Natural killer cell (primary cell): Measurements from ENCODE around the gene CST11. TPM values are rescaled to one million over a fixed set of nuclear protein-coding genes. Genes with fewer than 3 reads are reported as not detected.
A peak's percentile ranks its signal among the peaks of the same experiment; 100 is the strongest.

Experiments used
- ATAC-seq, 3 donors: fragments of 150-1000 bp in 2 of 3; fragments of 200-7000 bp in 1 of 3; cut with Tn5 transposase; 1 replicate in 1 of 3; 2 replicates in 2 of 3; pipeline ENCODE4 v1.10.0; 2021; ENCODE audit warnings: mild to moderate bottlenecking in 2 of 3, moderate library complexity in 2 of 3
- DNase-seq, 2 donors: peaks; one replicate each; pipeline versions ENCODE4 v3.0.0 to v3.0.0-alpha.2; 2013 to 2021; ENCODE audit warnings: mixed read lengths in 1 of 2
- H3K27ac ChIP-seq: one replicate; pipeline ENCODE4 v1.5.1; 2013; ENCODE audit warnings: mild to moderate bottlenecking, low read length
- H3K27me3 ChIP-seq: one replicate; pipeline ENCODE4 v1.6.1; 2013; ENCODE audit warnings: low read length; ENCODE audit not compliant: control insufficient read depth, insufficient read depth
- H3K36me3 ChIP-seq: one replicate; pipeline ENCODE4 v1.6.1; 2013; ENCODE audit warnings: low read length; ENCODE audit not compliant: control insufficient read depth, insufficient read depth
- H3K4me1 ChIP-seq: one replicate; pipeline ENCODE4 v1.6.1; 2013; ENCODE audit warnings: low read length; ENCODE audit not compliant: control insufficient read depth, insufficient read depth
- H3K4me3 ChIP-seq: one replicate; pipeline ENCODE4 v1.5.1; 2013; ENCODE audit warnings: low read length
- H3K9me3 ChIP-seq: one replicate; pipeline ENCODE4 v1.6.1; 2013; ENCODE audit warnings: low read length; ENCODE audit not compliant: control insufficient read depth, insufficient read depth
- H3K27ac Mint-ChIP-seq, 2 donors: one replicate each; pipeline ENCODE4 v1.8.0; 2022; ENCODE audit warnings: mild to moderate bottlenecking in 2 of 2, mixed read lengths in 2 of 2, moderate library complexity in 1 of 2
- H3K27me3 Mint-ChIP-seq, 2 donors: one replicate each; pipeline ENCODE4 v1.8.0; 2022; ENCODE audit warnings: low read depth in 2 of 2, mixed read lengths in 2 of 2
- H3K36me3 Mint-ChIP-seq: one replicate; pipeline ENCODE4 v1.8.0; 2022; ENCODE audit warnings: mixed read lengths
- H3K4me1 Mint-ChIP-seq, 2 donors: one replicate each; pipeline ENCODE4 v1.8.0; 2022; ENCODE audit warnings: mixed read lengths in 2 of 2
- H3K4me3 Mint-ChIP-seq: one replicate; pipeline ENCODE4 v1.8.0; 2022; ENCODE audit warnings: mild to moderate bottlenecking, moderate library complexity, mixed read lengths
- H3K9me3 Mint-ChIP-seq, 2 donors: one replicate each; pipeline ENCODE4 v1.8.0; 2022; ENCODE audit warnings: mixed read lengths in 2 of 2
- WGBS: methylation state at CpG from one replicate; pipeline ENCODE4 v1.1.7; 2013; ENCODE audit warnings: missing lambda C conversion rate; ENCODE audit not compliant: insufficient coverage; 5-methylcytosine and 5-hydroxymethylcytosine counted together
- intact Hi-C: fragments of 100-400 bp; cut with micrococcal nuclease; formaldehyde crosslinking; loops from one replicate; pipeline ENCODE4 v1.14.2; 2022
- total RNA-seq, 4 donors: library from RNA; stranded (reverse); fragments of 120-200 nt in 1 of 4; gene quantifications; one replicate each; pipeline versions ENCODE4 v1.2.3 to v1.2.4, GENCODE V29; 2013 to 2022
- TF ChIP-seq, protein P1 (sequence below): fragments of 200-600 bp; IDR thresholded peaks from one replicate; pipeline ENCODE4 v1.8.0; 2022; ENCODE audit warnings: antibody characterized with exemption

Gene CST11
- total RNA-seq, 3 donors from 2014 or later (not counting 1 experiment from before 2014, with no cell fraction given) = not detected

DNA sequence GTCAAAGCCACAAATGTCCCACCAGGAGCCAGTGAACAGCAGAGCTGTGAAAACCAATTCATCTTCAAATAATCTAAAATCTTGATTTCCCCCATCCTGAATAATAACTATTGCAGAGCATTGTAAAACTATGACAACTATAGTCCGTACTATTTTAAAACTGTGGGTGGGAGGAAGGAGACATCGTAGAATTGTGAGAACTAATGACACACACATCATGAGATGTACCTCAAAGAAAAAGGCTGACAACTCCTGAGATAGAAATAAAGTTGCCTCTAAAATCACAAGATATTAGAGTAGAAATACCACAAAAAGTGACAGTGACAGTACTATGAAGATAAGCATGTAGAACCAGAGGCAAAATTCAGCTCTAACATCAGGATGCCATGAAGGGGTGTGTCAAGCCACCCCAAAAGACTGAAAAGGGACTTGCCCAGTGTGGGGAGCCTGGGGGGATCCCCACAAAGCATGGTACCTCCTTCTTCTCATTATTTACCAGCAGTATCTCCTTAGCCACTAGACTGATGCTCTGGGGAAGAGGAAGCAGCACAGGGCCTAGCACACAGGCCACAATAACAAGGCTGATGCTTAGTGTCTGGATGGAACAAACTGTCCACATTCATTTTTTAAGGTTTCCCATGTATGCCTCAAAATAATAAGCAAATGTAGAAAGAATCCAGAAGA lies 44.8 kb downstream of the CST11 start:
- intact Hi-C loops = no loop called here
- ATAC-seq (peak; percentile 87 to 97 (median 93)), DNase-seq (peak in 1 of 2 donors; percentile 61)
- WGBS = no CpG with 5 or more reads among the region's 2 CpGs
- Histone ChIP-seq H3K4me3 (no peak overlapping the region), H3K27me3 (no peaks in the 10 kb centered on the region), H3K9me3 (no peaks in the 10 kb centered on the region), H3K4me1 (no peaks in the 10 kb centered on the region), H3K36me3 (no peaks in the 10 kb centered on the region), H3K27ac (no peak overlapping the region)
- no peaks in the 10 kb centered on the region for H3K27me3 Mint-ChIP-seq
- no peaks in the 10 kb centered on the region for H3K36me3 Mint-ChIP-seq
- peak overlapping the region; percentile 47 to 77 for H3K27ac Mint-ChIP-seq
- H3K4me3 Mint-ChIP-seq = no peak overlapping the region
- TF ChIP-seq, protein P1, sequence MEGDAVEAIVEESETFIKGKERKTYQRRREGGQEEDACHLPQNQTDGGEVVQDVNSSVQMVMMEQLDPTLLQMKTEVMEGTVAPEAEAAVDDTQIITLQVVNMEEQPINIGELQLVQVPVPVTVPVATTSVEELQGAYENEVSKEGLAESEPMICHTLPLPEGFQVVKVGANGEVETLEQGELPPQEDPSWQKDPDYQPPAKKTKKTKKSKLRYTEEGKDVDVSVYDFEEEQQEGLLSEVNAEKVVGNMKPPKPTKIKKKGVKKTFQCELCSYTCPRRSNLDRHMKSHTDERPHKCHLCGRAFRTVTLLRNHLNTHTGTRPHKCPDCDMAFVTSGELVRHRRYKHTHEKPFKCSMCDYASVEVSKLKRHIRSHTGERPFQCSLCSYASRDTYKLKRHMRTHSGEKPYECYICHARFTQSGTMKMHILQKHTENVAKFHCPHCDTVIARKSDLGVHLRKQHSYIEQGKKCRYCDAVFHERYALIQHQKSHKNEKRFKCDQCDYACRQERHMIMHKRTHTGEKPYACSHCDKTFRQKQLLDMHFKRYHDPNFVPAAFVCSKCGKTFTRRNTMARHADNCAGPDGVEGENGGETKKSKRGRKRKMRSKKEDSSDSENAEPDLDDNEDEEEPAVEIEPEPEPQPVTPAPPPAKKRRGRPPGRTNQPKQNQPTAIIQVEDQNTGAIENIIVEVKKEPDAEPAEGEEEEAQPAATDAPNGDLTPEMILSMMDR = no peak
- no peaks in the 10 kb centered on the region for H3K9me3 Mint-ChIP-seq
- H3K4me1 Mint-ChIP-seq = peaks cover 37 to 62% of the 10 kb centered on the region in 2 donors

DNA sequence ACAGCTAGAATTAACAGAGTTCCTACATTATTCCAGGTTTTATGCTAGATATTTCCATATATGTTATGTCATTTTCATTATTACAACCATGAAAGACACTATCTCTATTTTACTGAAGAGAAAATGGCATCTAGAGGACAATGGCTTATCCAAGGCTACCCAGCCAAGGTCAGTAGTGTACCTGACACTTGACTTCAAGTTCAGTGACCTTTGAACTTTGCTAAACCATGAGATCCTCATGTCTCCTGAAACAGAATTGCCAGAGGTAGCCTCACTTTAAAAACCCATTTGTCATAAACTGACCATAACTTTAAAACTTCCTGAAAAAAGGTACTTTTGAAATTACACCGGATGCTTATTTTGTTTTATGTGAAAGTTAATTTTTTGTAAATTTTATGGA lies 45.8 kb downstream of the CST11 start:
- TF ChIP-seq, protein P1 = no peak
- no peaks in the 10 kb centered on the region for H3K9me3 ChIP-seq
- no peaks in the 10 kb centered on the region for H3K36me3 ChIP-seq
- H3K27me3 ChIP-seq = no peaks in the 10 kb centered on the region
- WGBS = no CpG with 5 or more reads among the region's 1 CpG
- ATAC-seq (no peak), DNase-seq (no peak)
- intact Hi-C loops = no loop called here
- no peak overlapping the region for H3K4me3 Mint-ChIP-seq
- H3K27ac ChIP-seq = no peak overlapping the region
- no peak overlapping the region for H3K4me3 ChIP-seq
- H3K4me1 Mint-ChIP-seq = peaks cover 37 to 61% of the 10 kb centered on the region in 2 donors
- H3K27ac Mint-ChIP-seq = peak overlapping the region in 1 of 2 donors; percentile 77
- no peaks in the 10 kb centered on the region for H3K27me3 Mint-ChIP-seq
- no peaks in the 10 kb centered on the region for H3K9me3 Mint-ChIP-seq
- no peaks in the 10 kb centered on the region for H3K36me3 Mint-ChIP-seq
- no peaks in the 10 kb centered on the region for H3K4me1 ChIP-seq

DNA sequence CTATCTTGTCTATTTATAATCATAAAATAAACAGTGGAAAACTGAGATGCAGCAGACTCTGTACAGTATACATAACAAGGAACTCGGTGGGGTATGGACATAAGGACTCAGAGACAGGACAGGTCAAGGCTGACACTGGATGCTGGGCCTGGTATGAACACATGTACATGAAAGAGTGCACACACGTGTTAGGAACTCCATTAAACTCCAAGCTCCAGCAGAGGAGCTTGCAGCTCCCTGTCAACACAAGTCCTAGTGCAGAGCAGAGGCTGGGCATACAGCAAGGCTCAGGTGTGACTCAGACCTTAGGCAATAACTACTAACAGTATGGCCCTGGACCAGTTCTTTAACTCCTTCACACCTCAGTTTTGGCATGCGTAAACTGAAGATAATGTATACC lies 48.5 kb downstream of the CST11 start:
- no peak overlapping the region for H3K4me3 ChIP-seq
- H3K9me3 ChIP-seq = no peaks in the 10 kb centered on the region
- Mint-ChIP-seq H3K9me3 (no peaks in the 10 kb centered on the region), H3K36me3 (no peaks in the 10 kb centered on the region), H3K4me3 (no peak overlapping the region), H3K27ac (no peak overlapping the region), H3K27me3 (no peaks in the 10 kb centered on the region), H3K4me1 (peaks cover 17 to 42% of the 10 kb centered on the region in 2 donors)
- H3K36me3 ChIP-seq = no peaks in the 10 kb centered on the region
- ATAC-seq (no peak), DNase-seq (no peak)
- intact Hi-C loops = no loop called here
- no peaks in the 10 kb centered on the region for H3K4me1 ChIP-seq
- H3K27me3 ChIP-seq = no peaks in the 10 kb centered on the region
- TF ChIP-seq, protein P1 = no peak
- WGBS = 96% methylated on average over 2 of the region's 3 CpGs
- H3K27ac ChIP-seq = no peak overlapping the region

DNA sequence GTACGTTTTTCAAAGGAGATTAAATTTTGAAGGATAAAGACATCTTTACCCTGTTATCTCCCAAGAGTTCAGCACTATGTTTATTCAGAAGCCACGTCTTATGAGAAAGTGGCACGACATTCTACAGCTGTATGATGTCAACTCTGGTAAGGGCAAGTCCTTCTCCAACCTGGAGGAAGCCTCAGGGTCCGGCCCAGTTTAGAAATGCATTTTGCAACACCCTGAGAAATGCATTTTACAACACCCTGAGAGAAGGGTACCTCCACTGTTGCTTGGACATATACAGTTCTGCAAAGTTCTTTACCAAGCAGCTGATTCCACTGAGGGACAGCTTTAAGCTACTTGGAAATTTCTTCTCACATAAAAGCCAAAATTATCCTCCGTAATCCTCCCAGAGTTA lies 48.9 kb downstream of the CST11 start:
- no peak for ATAC-seq
- Mint-ChIP-seq H3K36me3 (no peaks in the 10 kb centered on the region), H3K27me3 (no peaks in the 10 kb centered on the region), H3K27ac (no peak overlapping the region), H3K9me3 (no peaks in the 10 kb centered on the region), H3K4me3 (no peak overlapping the region), H3K4me1 (peaks cover 17 to 42% of the 10 kb centered on the region in 2 donors)
- TF ChIP-seq, protein P1 = no peak
- no peak overlapping the region for H3K27ac ChIP-seq
- H3K36me3 ChIP-seq = no peaks in the 10 kb centered on the region
- H3K9me3 ChIP-seq = no peaks in the 10 kb centered on the region
- no peaks in the 10 kb centered on the region for H3K4me1 ChIP-seq
- 99% methylated on average over 4 of the region's 5 CpGs for WGBS
- no peaks in the 10 kb centered on the region for H3K27me3 ChIP-seq
- no peak for DNase-seq
- intact Hi-C loops = no loop called here
- no peak overlapping the region for H3K4me3 ChIP-seq
